ENCODE measurements around the gene AP3S2. TPM values are rescaled to one million over a fixed set of nuclear protein-coding genes. Genes with fewer than 3 reads are reported as not detected.
"Not testable (repeated sequence)": the region's sequence is repeated elsewhere in the genome, so short reads cannot be mapped to it uniquely, and the experiment has no call there.

The AP3S2 gene
- total and polyA plus RNA-seq, 2 of the 4 experiments (the other 2 are of a cell fraction): 12.6 to 34.1 TPM

DNA sequence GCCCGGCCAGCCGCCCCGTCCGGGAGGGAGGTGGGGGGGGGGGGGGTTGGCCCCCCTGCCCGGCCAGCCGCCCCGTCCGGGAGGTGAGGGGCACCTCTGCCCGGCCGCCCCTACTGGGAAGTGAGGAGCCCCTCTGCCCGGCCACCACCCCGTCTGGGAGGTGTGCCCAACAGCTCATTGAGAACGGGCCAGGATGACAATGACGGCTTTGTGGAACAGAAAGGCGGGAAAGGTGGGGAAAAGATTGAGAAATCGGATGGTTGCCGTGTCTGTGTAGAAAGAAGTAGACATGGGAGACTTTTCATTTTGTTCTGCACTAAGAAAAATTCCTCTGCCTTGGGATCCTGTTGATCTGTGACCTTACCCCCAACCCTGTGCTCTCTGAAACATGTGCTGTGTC, 38.9 kb downstream of the AP3S2 start:
- no CpG with 5 or more reads among the region's 17 CpGs for WGBS, 2 experiments (ENCODE audit: extremely low coverage in 2 of 2, insufficient read length in 1 of 2)
- H2AK9ac ChIP-seq (replicated peaks; ENCODE audit: low read depth, low read length, poor library complexity); H3K27ac ChIP-seq (ENCODE audit: insufficient read depth, low read length); H3K9me3 ChIP-seq (ENCODE audit: control insufficient read depth, insufficient read depth, low read length); H3K4me2 ChIP-seq (ENCODE audit: low read depth, low read length); H3K14ac ChIP-seq (replicated peaks; ENCODE audit: low read depth, low read length); in situ Hi-C loops (cut with MboI; ENCODE audit: low sequenced_read_pairs); H3K4me3 ChIP-seq (ENCODE audit: insufficient read depth, low read depth, low read length); H2AFZ ChIP-seq (replicated peaks; ENCODE audit: low read length, poor library complexity); H2BK20ac ChIP-seq (ENCODE audit: low read depth, low read length); DNase-seq; H4K20me1 ChIP-seq (ENCODE audit: insufficient read depth, low read length); H3K9me1 ChIP-seq (ENCODE audit: insufficient read depth, low read length); H3K4me1 ChIP-seq (ENCODE audit: control insufficient read depth, insufficient read depth, low read length); POLR2A ChIA-PET (ENCODE audit: unreplicated experiment); H2BK5ac ChIP-seq (ENCODE audit: low read depth, low read length, poor library complexity, severe bottlenecking); BruUV-seq (replicated peaks); H3K27me3 ChIP-seq (ENCODE audit: control insufficient read depth, insufficient read depth, low read length); H3K4ac ChIP-seq (ENCODE audit: low read depth, low read length); H3K18ac ChIP-seq (ENCODE audit: low read depth, low read length); H2BK15ac ChIP-seq (ENCODE audit: low read depth, low read length); H4K5ac ChIP-seq (ENCODE audit: low read depth, low read length); intact Hi-C loops (cut with micrococcal nuclease); ATAC-seq (ENCODE audit: low read depth); H2AK5ac ChIP-seq (ENCODE audit: low read depth, low read length); H2BK120ac ChIP-seq (ENCODE audit: low read depth, low read length); CTCF ChIA-PET; H4K8ac ChIP-seq (ENCODE audit: low read depth in 2 of 2, low read length in 2 of 2); H4K91ac ChIP-seq (ENCODE audit: insufficient read depth, low read depth, low read length); H3K56ac ChIP-seq (ENCODE audit: extremely low read depth, insufficient read depth, low read length); H3K79me1 ChIP-seq (ENCODE audit: low read depth in 1 of 2, low read length in 2 of 2); H3K23ac ChIP-seq (ENCODE audit: low read depth, low read length); H3K9ac ChIP-seq (ENCODE audit: low read depth, low read length); H3K36me3 ChIP-seq (ENCODE audit: control insufficient read depth, insufficient read depth, low read length): not testable (repeated sequence)
- dilution Hi-C loops (cut with HindIII; ENCODE audit: low sequenced_read_pairs, unreplicated experiment): loop anchor here (25.0 kb wide), 1 partner anchor 93 kb away; the partner anchor contains the start of gene MESP1
